ENCODE measurements around the gene LPIN1. TPM values are rescaled to one million over a fixed set of nuclear protein-coding genes. Genes with fewer than 3 reads are reported as not detected.

LPIN1 gene
- total RNA-seq, 1 donor from 2014 or later = 18.8 TPM

DNA sequence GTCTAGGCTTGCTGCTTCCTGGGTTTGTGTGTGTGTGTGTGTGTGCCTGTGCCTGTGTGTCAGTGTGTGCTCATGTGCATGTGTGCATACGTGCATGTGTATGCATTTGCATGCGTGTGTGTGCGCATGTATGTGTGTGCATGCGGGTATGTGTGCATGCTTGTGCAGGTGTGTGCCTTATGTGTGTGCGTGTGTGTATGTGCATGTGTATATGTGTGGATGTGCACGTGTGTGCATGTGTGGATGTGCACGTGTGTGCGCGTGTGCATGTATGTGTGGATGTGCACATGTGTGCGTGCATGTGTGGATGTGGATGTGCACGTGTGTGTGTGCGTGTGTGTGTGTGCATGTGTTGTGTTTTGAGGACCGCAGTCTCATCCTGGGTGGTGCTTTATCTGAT, 42.8 kb downstream of the LPIN1 start:
- Histone ChIP-seq H3K4me3 (ENCODE audit: low read length in 3 of 3) (no peak overlapping the region), H3K4me1 (ENCODE audit: control insufficient read depth in 3 of 3, insufficient read depth in 3 of 3, low read length in 3 of 3) (peaks cover 0 to 8% (median 0%) of the 10 kb centered on the region in 3 donors), H3K27me3 (ENCODE audit: control insufficient read depth in 3 of 3, insufficient read depth in 3 of 3, low read length in 3 of 3) (no peaks in the 10 kb centered on the region), H3K9me3 (ENCODE audit: control insufficient read depth in 3 of 3, low read length in 3 of 3) (no peaks in the 10 kb centered on the region), H3K27ac (ENCODE audit: low read depth, low read length) (no peak overlapping the region), H3K36me3 (ENCODE audit: control insufficient read depth in 3 of 3, insufficient read depth in 3 of 3, low read length in 3 of 3) (peaks cover 74 to 80% (median 77%) of the 10 kb centered on the region in 3 donors), H3K9ac (ENCODE audit: low read depth in 1 of 3, low read length in 3 of 3) (no peak overlapping the region)

DNA sequence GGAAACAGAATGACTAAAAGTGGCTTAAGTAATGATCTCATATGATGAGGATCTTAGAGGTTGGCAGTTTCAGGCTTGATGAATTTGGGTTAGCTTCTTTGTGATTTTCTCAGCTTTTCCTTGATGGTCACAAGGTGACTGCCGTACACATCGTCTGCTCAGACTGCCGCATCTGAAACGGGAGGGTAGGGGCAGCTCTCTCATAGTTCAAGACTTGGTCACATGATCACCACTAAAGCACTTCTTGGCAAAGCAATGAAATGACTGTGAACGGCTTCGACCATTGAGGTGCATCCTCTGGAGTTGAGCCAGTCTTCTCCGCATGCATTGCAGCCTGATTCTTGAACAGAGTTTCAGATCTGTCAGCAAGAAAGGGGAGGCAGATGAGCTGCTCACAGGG, 43.8 kb downstream of the LPIN1 start:
- H3K36me3 ChIP-seq (ENCODE audit: control insufficient read depth in 3 of 3, insufficient read depth in 3 of 3, low read length in 3 of 3) = peaks cover 71 to 81% (median 77%) of the 10 kb centered on the region in 3 donors
- H3K4me1 ChIP-seq (ENCODE audit: control insufficient read depth in 3 of 3, insufficient read depth in 3 of 3, low read length in 3 of 3) = peaks cover 0 to under 1% (median 0%) of the 10 kb centered on the region in 3 donors

DNA sequence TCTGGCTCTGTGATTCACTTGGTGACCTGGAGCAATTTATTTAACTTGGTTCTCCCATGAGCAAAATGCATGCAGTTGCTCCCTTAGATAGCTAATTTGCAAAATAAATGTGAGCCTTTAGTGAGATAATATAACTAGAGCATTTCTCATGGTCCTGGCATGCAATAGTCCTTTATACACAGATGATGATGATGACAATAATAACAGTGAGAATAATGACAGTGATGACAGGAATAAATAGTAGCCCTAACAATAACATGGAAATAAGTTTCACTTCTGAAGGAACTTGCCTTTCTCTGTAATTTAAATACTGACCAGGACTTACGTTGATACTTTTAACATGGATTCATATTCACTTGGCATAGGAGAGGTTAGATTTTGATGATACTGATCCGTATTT, 49.2 kb downstream of the LPIN1 start:
- H3K4me1 ChIP-seq (ENCODE audit: control insufficient read depth in 3 of 3, insufficient read depth in 3 of 3, low read length in 3 of 3) = no peaks in the 10 kb centered on the region
- H3K4me3 ChIP-seq (ENCODE audit: low read length in 3 of 3) = no peak overlapping the region
- no peaks in the 10 kb centered on the region for H3K9me3 ChIP-seq (ENCODE audit: control insufficient read depth in 3 of 3, low read length in 3 of 3)
- H3K36me3 ChIP-seq (ENCODE audit: control insufficient read depth in 3 of 3, insufficient read depth in 3 of 3, low read length in 3 of 3) = peaks cover 62 to 86% (median 79%) of the 10 kb centered on the region in 3 donors
- no peaks in the 10 kb centered on the region for H3K27me3 ChIP-seq (ENCODE audit: control insufficient read depth in 3 of 3, insufficient read depth in 3 of 3, low read length in 3 of 3)
- no peak overlapping the region for H3K27ac ChIP-seq (ENCODE audit: low read depth, low read length)
- H3K9ac ChIP-seq (ENCODE audit: low read depth in 1 of 3, low read length in 3 of 3) = no peak overlapping the region

More for the DNA sequence above, 43.8 kb downstream of the LPIN1 start:
- Histone ChIP-seq H3K4me3 (ENCODE audit: low read length in 3 of 3) (no peak overlapping the region), H3K9ac (ENCODE audit: low read depth in 1 of 3, low read length in 3 of 3) (no peak overlapping the region), H3K9me3 (ENCODE audit: control insufficient read depth in 3 of 3, low read length in 3 of 3) (no peaks in the 10 kb centered on the region), H3K27ac (ENCODE audit: low read depth, low read length) (no peak overlapping the region), H3K27me3 (ENCODE audit: control insufficient read depth in 3 of 3, insufficient read depth in 3 of 3, low read length in 3 of 3) (no peaks in the 10 kb centered on the region)

DNA sequence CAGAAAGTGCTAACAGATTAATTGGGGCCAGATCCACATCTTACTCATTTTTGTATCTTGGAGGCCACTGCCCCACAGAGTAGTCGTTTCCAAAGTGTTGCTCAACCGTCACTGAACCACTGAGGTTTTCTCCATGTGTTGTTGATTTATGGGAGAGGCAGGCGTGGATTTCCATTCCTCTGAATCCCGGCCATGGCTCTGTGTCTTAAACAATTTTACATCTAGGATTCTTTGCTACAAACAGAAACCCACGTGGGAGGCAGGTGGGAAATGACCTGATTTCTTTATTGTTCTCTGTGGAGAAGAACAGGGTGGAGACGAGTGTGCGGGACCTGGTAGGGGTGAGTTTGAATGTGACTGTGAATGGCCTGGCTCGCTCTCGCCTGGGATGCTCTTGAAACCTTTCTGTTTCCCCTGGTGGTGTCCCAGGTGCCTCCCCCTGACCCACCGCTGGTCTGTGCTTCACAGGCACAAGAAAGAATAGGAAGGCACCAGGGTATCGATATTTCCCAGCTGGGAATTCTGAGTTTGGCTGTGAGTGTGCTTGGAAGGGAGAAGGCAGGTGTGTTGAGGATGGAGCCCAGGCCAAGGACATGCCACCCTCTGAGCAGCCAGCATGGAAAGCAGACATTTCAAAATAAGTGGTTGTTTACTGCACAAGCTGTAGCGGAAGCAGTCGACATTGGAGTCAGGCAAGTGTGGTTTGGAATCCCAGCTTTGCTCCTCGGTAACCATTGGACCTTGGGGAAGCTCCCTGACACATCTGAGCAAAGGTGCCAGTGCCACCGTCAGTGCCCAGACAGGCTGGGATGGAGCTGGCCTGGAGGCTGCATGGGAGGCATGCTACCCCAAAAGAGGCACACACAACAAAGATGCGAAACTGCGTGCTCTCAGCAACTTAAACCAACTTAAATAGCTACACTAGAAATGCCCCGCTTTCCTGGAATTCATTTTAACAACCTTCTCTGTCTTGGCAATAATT, 50.0 kb downstream of the LPIN1 start:
- Histone ChIP-seq H3K4me3 (ENCODE audit: low read length in 3 of 3) (no peak overlapping the region), H3K36me3 (ENCODE audit: control insufficient read depth in 3 of 3, insufficient read depth in 3 of 3, low read length in 3 of 3) (peaks cover 62 to 90% (median 77%) of the 10 kb centered on the region in 3 donors), H3K27ac (ENCODE audit: low read depth, low read length) (no peak overlapping the region), H3K9ac (ENCODE audit: low read depth in 1 of 3, low read length in 3 of 3) (no peak overlapping the region), H3K4me1 (ENCODE audit: control insufficient read depth in 3 of 3, insufficient read depth in 3 of 3, low read length in 3 of 3) (no peaks in the 10 kb centered on the region), H3K27me3 (ENCODE audit: control insufficient read depth in 3 of 3, insufficient read depth in 3 of 3, low read length in 3 of 3) (no peaks in the 10 kb centered on the region), H3K9me3 (ENCODE audit: control insufficient read depth in 3 of 3, low read length in 3 of 3) (no peaks in the 10 kb centered on the region)

DNA sequence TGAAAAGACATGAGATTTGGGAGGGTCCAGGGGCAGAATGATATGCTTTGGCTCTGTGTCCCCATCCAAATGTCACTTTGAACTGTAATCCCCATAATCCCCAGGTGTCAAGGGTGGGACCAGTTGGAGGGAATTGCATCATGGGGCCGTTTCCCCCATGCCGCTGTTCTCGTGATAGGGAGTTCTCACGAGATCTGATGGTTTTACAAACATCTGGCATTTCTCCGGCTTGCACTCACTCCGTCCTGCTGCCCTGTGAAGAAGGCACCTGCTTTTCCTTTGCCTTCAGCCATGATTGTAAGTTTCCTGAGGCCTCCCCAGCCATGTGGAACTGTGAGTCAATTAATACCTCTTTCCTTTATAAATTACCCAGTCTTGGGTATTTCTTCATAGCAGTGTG, 51.4 kb downstream of the LPIN1 start:
- no peak overlapping the region for H3K9ac ChIP-seq (ENCODE audit: low read depth in 1 of 3, low read length in 3 of 3)
- H3K9me3 ChIP-seq (ENCODE audit: control insufficient read depth in 3 of 3, low read length in 3 of 3) = no peaks in the 10 kb centered on the region
- H3K27ac ChIP-seq (ENCODE audit: low read depth, low read length) = no peak overlapping the region
- H3K4me1 ChIP-seq (ENCODE audit: control insufficient read depth in 3 of 3, insufficient read depth in 3 of 3, low read length in 3 of 3) = no peaks in the 10 kb centered on the region
- peaks cover 56 to 81% (median 71%) of the 10 kb centered on the region in 3 donors for H3K36me3 ChIP-seq (ENCODE audit: control insufficient read depth in 3 of 3, insufficient read depth in 3 of 3, low read length in 3 of 3)
- H3K27me3 ChIP-seq (ENCODE audit: control insufficient read depth in 3 of 3, insufficient read depth in 3 of 3, low read length in 3 of 3) = no peaks in the 10 kb centered on the region
- no peak overlapping the region for H3K4me3 ChIP-seq (ENCODE audit: low read length in 3 of 3)

DNA sequence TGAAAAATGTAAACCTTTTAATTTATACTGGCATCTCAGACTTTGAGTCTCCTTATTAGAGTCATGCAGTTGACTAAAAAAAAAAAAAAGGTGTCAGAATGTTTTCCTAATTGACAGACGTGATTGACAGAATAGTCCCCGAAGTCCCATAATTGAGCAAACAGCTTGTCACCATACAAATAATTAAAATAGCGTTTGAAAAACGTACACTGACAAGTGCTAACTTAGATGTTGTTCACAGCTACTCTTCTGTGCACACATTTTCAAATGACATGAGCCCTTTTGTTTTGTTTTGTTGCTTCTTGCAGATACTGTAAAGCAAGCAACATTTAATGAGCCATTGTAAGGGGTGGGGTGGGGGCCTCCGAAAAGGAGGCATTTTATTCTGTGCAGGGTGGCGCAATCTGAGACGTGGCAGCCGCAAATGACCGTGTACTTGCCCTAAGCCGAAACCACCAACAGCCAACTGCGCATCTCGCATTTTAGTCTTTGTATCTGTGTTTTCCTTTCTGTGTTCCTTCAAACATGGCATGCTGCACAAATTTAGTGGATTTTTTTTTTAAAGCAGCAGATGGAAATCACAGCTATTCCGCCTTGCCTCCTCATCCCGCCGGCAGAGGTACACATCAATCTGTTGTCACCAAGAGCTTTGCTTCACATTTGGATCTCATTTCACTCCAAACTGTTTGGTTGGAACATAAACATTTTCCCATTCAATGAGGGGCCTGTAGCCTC, 52.4 kb downstream of the LPIN1 start:
- Histone ChIP-seq H3K4me1 (ENCODE audit: control insufficient read depth in 3 of 3, insufficient read depth in 3 of 3, low read length in 3 of 3) (no peaks in the 10 kb centered on the region), H3K9ac (ENCODE audit: low read depth in 1 of 3, low read length in 3 of 3) (no peak overlapping the region), H3K36me3 (ENCODE audit: control insufficient read depth in 3 of 3, insufficient read depth in 3 of 3, low read length in 3 of 3) (peaks cover 60 to 81% (median 71%) of the 10 kb centered on the region in 3 donors), H3K9me3 (ENCODE audit: control insufficient read depth in 3 of 3, low read length in 3 of 3) (no peaks in the 10 kb centered on the region), H3K4me3 (ENCODE audit: low read length in 3 of 3) (no peak overlapping the region), H3K27ac (ENCODE audit: low read depth, low read length) (no peak overlapping the region), H3K27me3 (ENCODE audit: control insufficient read depth in 3 of 3, insufficient read depth in 3 of 3, low read length in 3 of 3) (no peaks in the 10 kb centered on the region)

DNA sequence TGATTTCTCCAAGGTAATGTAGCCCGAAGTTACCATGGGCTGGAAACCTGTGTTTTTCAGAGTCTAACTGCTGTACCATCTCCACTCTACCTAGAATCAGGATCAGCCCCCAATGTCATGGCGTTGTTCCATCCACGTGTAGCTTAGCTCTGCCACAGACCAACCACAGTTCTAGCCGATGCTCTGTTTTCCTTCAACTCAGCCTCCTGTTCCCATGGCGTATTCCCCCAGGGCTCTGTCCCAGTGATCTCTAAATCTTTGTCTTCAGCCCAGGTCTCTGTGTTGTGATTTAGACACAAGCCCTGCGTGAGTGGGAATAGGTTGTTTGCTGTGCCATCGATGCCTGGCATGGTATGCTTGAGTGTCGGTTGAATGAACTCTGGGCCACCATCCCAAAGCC, 53.4 kb downstream of the LPIN1 start:
- Histone ChIP-seq H3K9ac (ENCODE audit: low read depth in 1 of 3, low read length in 3 of 3) (no peak overlapping the region), H3K4me1 (ENCODE audit: control insufficient read depth in 3 of 3, insufficient read depth in 3 of 3, low read length in 3 of 3) (no peaks in the 10 kb centered on the region), H3K4me3 (ENCODE audit: low read length in 3 of 3) (no peak overlapping the region), H3K9me3 (ENCODE audit: control insufficient read depth in 3 of 3, low read length in 3 of 3) (no peaks in the 10 kb centered on the region), H3K27ac (ENCODE audit: low read depth, low read length) (no peak overlapping the region), H3K27me3 (ENCODE audit: control insufficient read depth in 3 of 3, insufficient read depth in 3 of 3, low read length in 3 of 3) (no peaks in the 10 kb centered on the region), H3K36me3 (ENCODE audit: control insufficient read depth in 3 of 3, insufficient read depth in 3 of 3, low read length in 3 of 3) (peaks cover 65 to 83% (median 72%) of the 10 kb centered on the region in 3 donors)

DNA sequence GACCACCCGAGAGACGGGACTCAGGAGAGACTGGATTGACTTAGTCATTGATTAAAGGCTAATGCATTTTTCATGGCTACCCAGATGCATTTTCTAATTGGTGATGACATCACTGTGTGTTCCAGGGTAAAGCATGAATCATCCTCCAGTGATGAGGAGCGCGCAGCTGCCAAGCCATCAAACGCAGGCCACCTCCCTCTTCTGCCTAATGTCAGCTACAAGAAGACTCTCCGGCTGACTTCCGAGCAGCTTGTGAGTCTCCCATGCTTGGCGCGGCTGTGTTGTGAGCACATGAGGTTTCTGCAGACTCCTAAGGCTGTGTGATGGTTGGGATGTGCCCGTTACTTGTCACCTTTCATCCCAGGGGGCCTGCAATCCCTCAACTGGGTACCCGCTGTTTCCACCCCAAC, 56.4 kb downstream of the LPIN1 start:
- H3K27ac ChIP-seq (ENCODE audit: low read depth, low read length) = no peak overlapping the region

DNA sequence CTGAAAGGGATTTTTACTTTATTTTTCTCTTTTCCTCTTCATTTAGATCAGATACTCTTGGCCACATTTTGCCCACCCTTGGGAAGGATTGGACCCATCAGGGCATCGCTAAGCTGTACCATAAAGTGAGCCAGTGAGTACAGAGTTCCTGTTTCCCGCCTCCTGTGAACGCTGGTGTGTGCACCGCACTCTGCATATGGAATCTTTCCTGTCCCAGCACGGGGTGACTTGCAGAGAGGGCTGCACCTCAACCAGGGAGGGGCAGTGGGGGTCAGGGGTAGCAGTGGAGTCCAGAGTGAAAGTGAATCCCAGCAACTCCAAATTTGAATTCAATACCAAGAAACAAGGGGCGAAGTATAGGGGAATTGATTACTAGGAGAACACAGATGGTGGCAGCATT, 58.6 kb downstream of the LPIN1 start:
- peaks cover 47 to 56% (median 54%) of the 10 kb centered on the region in 3 donors for H3K36me3 ChIP-seq (ENCODE audit: control insufficient read depth in 3 of 3, insufficient read depth in 3 of 3, low read length in 3 of 3)
- H3K9ac ChIP-seq (ENCODE audit: low read depth in 1 of 3, low read length in 3 of 3) = no peak overlapping the region
- no peak overlapping the region for H3K27ac ChIP-seq (ENCODE audit: low read depth, low read length)
- H3K9me3 ChIP-seq (ENCODE audit: control insufficient read depth in 3 of 3, low read length in 3 of 3) = no peaks in the 10 kb centered on the region
- H3K27me3 ChIP-seq (ENCODE audit: control insufficient read depth in 3 of 3, insufficient read depth in 3 of 3, low read length in 3 of 3) = no peaks in the 10 kb centered on the region
- H3K4me3 ChIP-seq (ENCODE audit: low read length in 3 of 3) = no peak overlapping the region
- H3K4me1 ChIP-seq (ENCODE audit: control insufficient read depth in 3 of 3, insufficient read depth in 3 of 3, low read length in 3 of 3) = peaks cover 8 to 28% (median 25%) of the 10 kb centered on the region in 3 donors

More for the DNA sequence above, 56.4 kb downstream of the LPIN1 start:
- peaks cover 8 to 17% (median 15%) of the 10 kb centered on the region in 3 donors for H3K4me1 ChIP-seq (ENCODE audit: control insufficient read depth in 3 of 3, insufficient read depth in 3 of 3, low read length in 3 of 3)
- H3K9me3 ChIP-seq (ENCODE audit: control insufficient read depth in 3 of 3, low read length in 3 of 3) = no peaks in the 10 kb centered on the region
- H3K36me3 ChIP-seq (ENCODE audit: control insufficient read depth in 3 of 3, insufficient read depth in 3 of 3, low read length in 3 of 3) = peaks cover 60 to 73% (median 64%) of the 10 kb centered on the region in 3 donors
- H3K4me3 ChIP-seq (ENCODE audit: low read length in 3 of 3) = no peak overlapping the region
- H3K9ac ChIP-seq (ENCODE audit: low read depth in 1 of 3, low read length in 3 of 3) = no peak overlapping the region
- no peaks in the 10 kb centered on the region for H3K27me3 ChIP-seq (ENCODE audit: control insufficient read depth in 3 of 3, insufficient read depth in 3 of 3, low read length in 3 of 3)
